ENCODE measurements around the gene PCBP2.

PCBP2 gene

DNA sequence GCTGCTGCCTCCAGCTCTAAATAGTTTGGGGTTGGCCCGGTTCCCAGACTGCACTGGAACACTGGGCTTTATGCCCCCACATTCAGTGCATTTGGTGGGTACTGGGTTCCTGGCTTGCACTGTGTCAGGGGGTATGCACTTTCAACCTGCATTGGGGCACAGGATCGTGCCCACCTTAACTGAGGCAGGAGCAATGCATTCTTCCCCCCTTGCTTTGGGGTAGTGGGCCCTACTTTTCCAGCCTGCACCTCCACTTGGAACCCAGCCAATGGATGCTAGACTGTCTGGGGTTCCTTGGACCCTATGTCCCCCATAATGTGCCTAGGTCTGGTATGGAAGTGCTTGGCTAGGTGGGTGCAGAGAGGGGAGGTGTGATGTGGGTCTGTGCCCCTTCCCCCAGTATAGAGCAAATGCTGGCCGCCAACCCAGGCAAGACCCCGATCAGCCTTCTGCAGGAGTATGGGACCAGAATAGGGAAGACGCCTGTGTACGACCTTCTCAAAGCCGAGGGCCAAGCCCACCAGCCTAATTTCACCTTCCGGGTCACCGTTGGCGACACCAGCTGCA is 49.8 kb downstream of the PCBP2 start:
- peaks cover 11% of the 10 kb centered on the region; the same call in 1 of the 2 replicates for H3K4me1 ChIP-seq (ENCODE audit: control insufficient read depth, insufficient read depth, low read length)
- no CpG with 5 or more reads among the region's 10 CpGs for WGBS (ENCODE audit: insufficient coverage, insufficient read length)
- no peaks in the 10 kb centered on the region for H3K9me3 ChIP-seq (ENCODE audit: control insufficient read depth, insufficient read depth, low read length)
- H3K27me3 ChIP-seq (ENCODE audit: control insufficient read depth, insufficient read depth, low read length): no peaks in the 10 kb centered on the region
- H3K36me3 ChIP-seq (ENCODE audit: control insufficient read depth, insufficient read depth, low read length): peaks cover 8% of the 10 kb centered on the region; the same call in 1 of the 2 replicates
- peak overlapping the region; percentile 74; the same call in 1 of the 2 replicates for H3K4me3 ChIP-seq (ENCODE audit: low read length)
- no peak overlapping the region for H3K27ac ChIP-seq (ENCODE audit: low read length)
- DNase-seq (ENCODE audit: low read depth, low spot score): no peak

GRCh38 chr12:53502331-53502730 is 50.4 kb downstream of the PCBP2 start:
- Histone ChIP-seq H3K9me3 (ENCODE audit: control insufficient read depth, insufficient read depth, low read length) (no peaks in the 10 kb centered on the region), H3K36me3 (ENCODE audit: control insufficient read depth, insufficient read depth, low read length) (peaks cover 13% of the 10 kb centered on the region; the same call in 1 of the 2 replicates), H3K4me1 (ENCODE audit: control insufficient read depth, insufficient read depth, low read length) (peaks cover 10% of the 10 kb centered on the region; the same call in 1 of the 2 replicates), H3K27ac (ENCODE audit: low read length) (no peak overlapping the region), H3K27me3 (ENCODE audit: control insufficient read depth, insufficient read depth, low read length) (no peaks in the 10 kb centered on the region), H3K4me3 (ENCODE audit: low read length) (no peak overlapping the region)
- WGBS (ENCODE audit: insufficient coverage, insufficient read length): no CpG with 5 or more reads among the region's 9 CpGs
- no peak for DNase-seq (ENCODE audit: low read depth, low spot score)

GRCh38 chr12:53502983-53503728 is 51.3 kb downstream of the PCBP2 start:
- H3K27ac ChIP-seq (ENCODE audit: low read length): no peak overlapping the region
- no peaks in the 10 kb centered on the region for H3K27me3 ChIP-seq (ENCODE audit: control insufficient read depth, insufficient read depth, low read length)
- no peak overlapping the region for H3K4me3 ChIP-seq (ENCODE audit: low read length)
- DNase-seq (ENCODE audit: low read depth, low spot score): no peak
- H3K4me1 ChIP-seq (ENCODE audit: control insufficient read depth, insufficient read depth, low read length): peaks cover 9% of the 10 kb centered on the region; the same call in 1 of the 2 replicates
- no peaks in the 10 kb centered on the region for H3K9me3 ChIP-seq (ENCODE audit: control insufficient read depth, insufficient read depth, low read length)
- H3K36me3 ChIP-seq (ENCODE audit: control insufficient read depth, insufficient read depth, low read length): peaks cover 13% of the 10 kb centered on the region; the same call in 1 of the 2 replicates
- no CpG with 5 or more reads among the region's 10 CpGs for WGBS (ENCODE audit: insufficient coverage, insufficient read length)

GRCh38 chr12:53504004-53504920 is 52.4 kb downstream of the PCBP2 start:
- no peak overlapping the region for H3K27ac ChIP-seq (ENCODE audit: low read length)
- WGBS (ENCODE audit: insufficient coverage, insufficient read length): no CpG with 5 or more reads among the region's 14 CpGs
- no peaks in the 10 kb centered on the region for H3K27me3 ChIP-seq (ENCODE audit: control insufficient read depth, insufficient read depth, low read length)
- peaks cover 6% of the 10 kb centered on the region; the same call in 1 of the 2 replicates for H3K4me1 ChIP-seq (ENCODE audit: control insufficient read depth, insufficient read depth, low read length)
- no peak overlapping the region for H3K4me3 ChIP-seq (ENCODE audit: low read length)
- H3K9me3 ChIP-seq (ENCODE audit: control insufficient read depth, insufficient read depth, low read length): no peaks in the 10 kb centered on the region
- DNase-seq (ENCODE audit: low read depth, low spot score): no peak
- peaks cover 13% of the 10 kb centered on the region; the same call in 1 of the 2 replicates for H3K36me3 ChIP-seq (ENCODE audit: control insufficient read depth, insufficient read depth, low read length)

DNA sequence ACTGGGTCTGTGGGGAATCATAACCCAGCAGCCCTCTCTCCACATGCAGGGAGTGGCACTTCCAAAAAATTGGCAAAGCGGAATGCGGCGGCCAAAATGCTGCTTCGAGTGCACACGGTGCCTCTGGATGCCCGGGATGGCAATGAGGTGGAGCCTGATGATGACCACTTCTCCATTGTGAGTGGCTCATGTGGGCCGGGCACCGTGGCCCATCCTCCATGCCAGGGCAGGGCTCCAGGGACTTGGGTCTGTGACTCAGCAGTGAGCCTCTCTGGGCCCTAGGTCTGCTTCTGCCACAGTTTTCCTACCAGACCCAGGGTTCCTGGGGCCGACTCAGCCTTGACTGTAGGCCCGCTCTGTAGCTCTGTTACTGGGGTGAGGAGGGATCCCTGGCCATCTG is 53.2 kb downstream of the PCBP2 start:
- WGBS (ENCODE audit: insufficient coverage, insufficient read length): no CpG with 5 or more reads among the region's 10 CpGs
- Histone ChIP-seq H3K27me3 (ENCODE audit: control insufficient read depth, insufficient read depth, low read length) (no peaks in the 10 kb centered on the region), H3K9me3 (ENCODE audit: control insufficient read depth, insufficient read depth, low read length) (no peaks in the 10 kb centered on the region), H3K4me3 (ENCODE audit: low read length) (no peak overlapping the region), H3K36me3 (ENCODE audit: control insufficient read depth, insufficient read depth, low read length) (peaks cover 13% of the 10 kb centered on the region; the same call in 1 of the 2 replicates), H3K4me1 (ENCODE audit: control insufficient read depth, insufficient read depth, low read length) (peaks cover 6% of the 10 kb centered on the region; the same call in 1 of the 2 replicates), H3K27ac (ENCODE audit: low read length) (no peak overlapping the region)
- no peak for DNase-seq (ENCODE audit: low read depth, low spot score)

DNA sequence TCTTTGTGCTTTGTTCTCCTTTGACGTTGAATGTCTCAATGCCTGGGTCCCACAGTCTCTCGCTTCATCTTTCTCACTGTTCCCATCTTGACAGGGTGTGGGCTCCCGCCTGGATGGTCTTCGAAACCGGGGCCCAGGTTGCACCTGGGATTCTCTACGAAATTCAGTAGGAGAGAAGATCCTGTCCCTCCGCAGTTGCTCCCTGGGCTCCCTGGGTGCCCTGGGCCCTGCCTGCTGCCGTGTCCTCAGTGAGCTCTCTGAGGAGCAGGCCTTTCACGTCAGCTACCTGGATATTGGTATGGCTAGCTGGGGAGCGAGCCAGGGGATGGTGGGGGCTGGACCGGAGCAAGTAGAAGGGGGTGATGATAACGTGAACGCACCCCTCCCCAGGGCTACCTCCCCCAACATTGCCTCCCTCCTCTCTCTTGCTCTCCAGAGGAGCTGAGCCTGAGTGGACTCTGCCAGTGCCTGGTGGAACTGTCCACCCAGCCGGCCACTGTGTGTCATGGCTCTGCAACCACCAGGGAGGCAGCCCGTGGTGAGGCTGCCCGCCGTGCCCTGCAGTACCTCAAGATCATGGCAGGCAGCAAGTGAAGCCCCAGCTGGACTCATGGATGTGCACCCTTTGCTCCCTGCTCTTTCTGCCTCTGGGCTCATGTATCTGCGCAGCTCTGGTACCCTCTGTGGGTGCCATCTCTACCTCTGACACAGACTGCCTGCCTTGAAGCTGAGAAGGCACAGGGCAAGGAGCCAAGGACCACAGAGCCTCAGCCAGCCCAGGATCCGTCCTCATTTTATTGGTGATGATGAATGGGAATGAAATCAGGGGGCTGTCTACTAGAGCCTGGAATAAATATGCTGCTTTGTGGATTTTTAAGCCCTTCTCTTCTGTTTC is 53.9 kb downstream of the PCBP2 start:
- H3K36me3 ChIP-seq (ENCODE audit: control insufficient read depth, insufficient read depth, low read length): peaks cover 13% of the 10 kb centered on the region; the same call in 1 of the 2 replicates
- H3K9me3 ChIP-seq (ENCODE audit: control insufficient read depth, insufficient read depth, low read length): no peaks in the 10 kb centered on the region
- DNase-seq (ENCODE audit: low read depth, low spot score): no peak
- no peak overlapping the region for H3K27ac ChIP-seq (ENCODE audit: low read length)
- peaks cover 6% of the 10 kb centered on the region; the same call in 1 of the 2 replicates for H3K4me1 ChIP-seq (ENCODE audit: control insufficient read depth, insufficient read depth, low read length)
- no peak overlapping the region for H3K4me3 ChIP-seq (ENCODE audit: low read length)
- no peaks in the 10 kb centered on the region for H3K27me3 ChIP-seq (ENCODE audit: control insufficient read depth, insufficient read depth, low read length)
- no CpG with 5 or more reads among the region's 19 CpGs for WGBS (ENCODE audit: insufficient coverage, insufficient read length)

- peaks cover 6% of the 10 kb centered on the region; the same call in 1 of the 2 replicates for H3K4me1 ChIP-seq (ENCODE audit: control insufficient read depth, insufficient read depth, low read length)
- no peaks in the 10 kb centered on the region for H3K9me3 ChIP-seq (ENCODE audit: control insufficient read depth, insufficient read depth, low read length)
- no CpG with 5 or more reads among the region's 2 CpGs for WGBS (ENCODE audit: insufficient coverage, insufficient read length)
- H3K4me3 ChIP-seq (ENCODE audit: low read length): no peak overlapping the region
- H3K27ac ChIP-seq (ENCODE audit: low read length): no peak overlapping the region
- H3K27me3 ChIP-seq (ENCODE audit: control insufficient read depth, insufficient read depth, low read length): no peaks in the 10 kb centered on the region
- H3K36me3 ChIP-seq (ENCODE audit: control insufficient read depth, insufficient read depth, low read length): peaks cover 13% of the 10 kb centered on the region; the same call in 1 of the 2 replicates
- no peak for DNase-seq (ENCODE audit: low read depth, low spot score)
Measured at GRCh38 chr12:53506450-53506785, 54.5 kb downstream of the PCBP2 start.

DNA sequence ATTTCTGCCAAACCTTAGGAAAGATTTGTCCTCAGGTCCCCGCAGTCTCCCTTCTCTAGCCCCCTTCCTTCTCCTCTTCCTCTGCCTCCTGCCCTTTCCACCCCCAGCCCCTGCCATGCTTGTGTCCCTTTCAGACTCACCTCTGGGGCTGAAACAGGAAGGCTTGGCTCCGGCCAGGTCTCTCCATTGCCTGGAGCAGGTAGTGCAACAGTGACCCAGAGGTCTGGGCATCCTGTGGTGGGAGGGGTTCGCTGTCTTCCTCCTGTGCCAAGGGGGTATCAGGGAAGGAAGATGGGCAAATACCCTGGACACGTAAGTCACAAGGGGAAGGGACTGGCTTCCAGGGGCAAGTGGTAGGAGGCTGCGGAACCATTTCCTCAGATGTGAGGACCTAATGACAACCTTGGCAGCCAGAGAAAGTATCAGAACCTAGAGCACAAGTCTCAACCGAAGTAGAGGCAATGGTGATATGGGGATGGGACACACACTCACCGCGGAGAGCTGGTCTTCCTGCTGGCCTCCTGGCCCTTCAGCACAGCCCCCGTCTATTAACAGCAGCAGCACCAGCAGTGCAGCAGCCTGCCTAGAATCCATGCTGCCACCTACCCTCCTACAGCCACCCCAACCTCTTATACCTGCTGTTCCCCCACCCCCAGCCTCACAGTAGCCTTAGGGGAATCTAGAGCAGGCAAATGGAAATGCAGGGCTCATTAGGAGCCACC is 55.1 kb downstream of the PCBP2 start, which contains the start of gene NPFF:
Gene NPFF, minus strand, starts transcription at position 604 of the 722 bp plus-strand sequence. Its CDS starts 10 bp downstream, at position 594.
- no peaks in the 10 kb centered on the region for H3K27me3 ChIP-seq (ENCODE audit: control insufficient read depth, insufficient read depth, low read length)
- WGBS (ENCODE audit: insufficient coverage, insufficient read length): no CpG with 5 or more reads among the region's 9 CpGs
- H3K4me3 ChIP-seq (ENCODE audit: low read length): no peak within 1 kb of the TSS
- peaks cover under 1% of the 10 kb centered on the region; the same call in 1 of the 2 replicates for H3K4me1 ChIP-seq (ENCODE audit: control insufficient read depth, insufficient read depth, low read length)
- H3K36me3 ChIP-seq (ENCODE audit: control insufficient read depth, insufficient read depth, low read length): peaks cover 13% of the 10 kb centered on the region; the same call in 1 of the 2 replicates
- no peak within 1 kb of the TSS for H3K27ac ChIP-seq (ENCODE audit: low read length)
- DNase-seq (ENCODE audit: low read depth, low spot score): no peak
- no peaks in the 10 kb centered on the region for H3K9me3 ChIP-seq (ENCODE audit: control insufficient read depth, insufficient read depth, low read length)

GRCh38 chr12:53507603-53507885 is 55.6 kb downstream of the PCBP2 start:
- Histone ChIP-seq H3K27ac (ENCODE audit: low read length) (no peak overlapping the region), H3K27me3 (ENCODE audit: control insufficient read depth, insufficient read depth, low read length) (no peaks in the 10 kb centered on the region), H3K9me3 (ENCODE audit: control insufficient read depth, insufficient read depth, low read length) (no peaks in the 10 kb centered on the region), H3K36me3 (ENCODE audit: control insufficient read depth, insufficient read depth, low read length) (peaks cover 13% of the 10 kb centered on the region; the same call in 1 of the 2 replicates), H3K4me1 (ENCODE audit: control insufficient read depth, insufficient read depth, low read length) (no peaks in the 10 kb centered on the region), H3K4me3 (ENCODE audit: low read length) (no peak overlapping the region)
- DNase-seq (ENCODE audit: low read depth, low spot score): no peak
- WGBS (ENCODE audit: insufficient coverage, insufficient read length): no CpG with 5 or more reads among the region's 4 CpGs

Measured in iPS DF 6.9 (cell line).